ENCODE results near the gene RUVBL2.

The RUVBL2 gene

GRCh38 chr19:49059053-49059452 lies 65.4 kb downstream of the RUVBL2 start:
- H3K9ac ChIP-seq (ENCODE audit: low read length) = no peak overlapping the region
- no peak overlapping the region for H3K4me2 ChIP-seq (ENCODE audit: low read length)
- H2AFZ ChIP-seq (ENCODE audit: low read depth, low read length) = no peak overlapping the region
- no peak overlapping the region for H3K27ac ChIP-seq (ENCODE audit: low read length)
- no peaks in the 10 kb centered on the region for H3K9me3 ChIP-seq (ENCODE audit: insufficient read depth, low read length)
- H4K20me1 ChIP-seq (ENCODE audit: insufficient read depth, low read length) = no peaks in the 10 kb centered on the region
- H3K4me3 ChIP-seq (ENCODE audit: low read length) = no peak overlapping the region
- no peak for TF ChIP-seq EZH2phosphoT487 (IDR thresholded peaks at IDR 0.05; ENCODE audit: low read depth)
- no peak for TF ChIP-seq CTCF (IDR thresholded peaks at IDR 0.05; ENCODE audit: low read depth, low read length)
- no peaks in the 10 kb centered on the region for H3K4me1 ChIP-seq (ENCODE audit: low read length)
- 0 out of 2 replicates have a peak, but pooled peaks cover 1% of the 10 kb centered on the region for H3K27me3 ChIP-seq (ENCODE audit: low read depth, low read length)
- no peaks in the 10 kb centered on the region for H3K36me3 ChIP-seq (replicated peaks; ENCODE audit: low read depth, low read length)
- H3K79me2 ChIP-seq (ENCODE audit: low read length) = no peaks in the 10 kb centered on the region

GRCh38 chr19:49061000-49061399 lies 67.3 kb downstream of the RUVBL2 start:
- Histone ChIP-seq H3K27ac (ENCODE audit: low read length) (no peak overlapping the region), H3K9me3 (ENCODE audit: insufficient read depth, low read length) (no peaks in the 10 kb centered on the region), H3K9ac (ENCODE audit: low read length) (no peak overlapping the region), H2AFZ (ENCODE audit: low read depth, low read length) (no peak overlapping the region), H3K27me3 (ENCODE audit: low read depth, low read length) (peaks cover 13% of the 10 kb centered on the region), H4K20me1 (ENCODE audit: insufficient read depth, low read length) (no peaks in the 10 kb centered on the region), H3K36me3 (replicated peaks; ENCODE audit: low read depth, low read length) (no peaks in the 10 kb centered on the region), H3K79me2 (ENCODE audit: low read length) (no peaks in the 10 kb centered on the region), H3K4me2 (ENCODE audit: low read length) (no peak overlapping the region), H3K4me1 (ENCODE audit: low read length) (no peaks in the 10 kb centered on the region), H3K4me3 (ENCODE audit: low read length) (no peak overlapping the region)
- TF ChIP-seq EZH2phosphoT487 (IDR thresholded peaks at IDR 0.05; ENCODE audit: low read depth) (no peak), CTCF (IDR thresholded peaks at IDR 0.05; ENCODE audit: low read depth, low read length) (no peak)

GRCh38 chr19:49061445-49061844 lies 67.8 kb downstream of the RUVBL2 start:
- Histone ChIP-seq H2AFZ (ENCODE audit: low read depth, low read length) (no peak overlapping the region), H3K4me1 (ENCODE audit: low read length) (no peaks in the 10 kb centered on the region), H3K27me3 (ENCODE audit: low read depth, low read length) (peaks cover 17% of the 10 kb centered on the region), H3K79me2 (ENCODE audit: low read length) (no peaks in the 10 kb centered on the region), H3K27ac (ENCODE audit: low read length) (no peak overlapping the region), H4K20me1 (ENCODE audit: insufficient read depth, low read length) (no peaks in the 10 kb centered on the region), H3K4me2 (ENCODE audit: low read length) (no peak overlapping the region), H3K9ac (ENCODE audit: low read length) (no peak overlapping the region), H3K36me3 (replicated peaks; ENCODE audit: low read depth, low read length) (no peaks in the 10 kb centered on the region), H3K4me3 (ENCODE audit: low read length) (no peak overlapping the region), H3K9me3 (ENCODE audit: insufficient read depth, low read length) (no peaks in the 10 kb centered on the region)
- TF ChIP-seq CTCF (IDR thresholded peaks at IDR 0.05; ENCODE audit: low read depth, low read length) (no peak), EZH2phosphoT487 (IDR thresholded peaks at IDR 0.05; ENCODE audit: low read depth) (no peak)

- Histone ChIP-seq H4K20me1 (ENCODE audit: insufficient read depth, low read length) (no peaks in the 10 kb centered on the region), H3K9ac (ENCODE audit: low read length) (no peak overlapping the region), H3K79me2 (ENCODE audit: low read length) (no peaks in the 10 kb centered on the region), H3K4me3 (ENCODE audit: low read length) (no peak overlapping the region), H3K4me2 (ENCODE audit: low read length) (0 out of 2 replicates have a peak overlapping the region, but pooled peaks have one; percentile 29), H3K36me3 (replicated peaks; ENCODE audit: low read depth, low read length) (no peaks in the 10 kb centered on the region), H3K27ac (ENCODE audit: low read length) (no peak overlapping the region), H2AFZ (ENCODE audit: low read depth, low read length) (no peak overlapping the region), H3K4me1 (ENCODE audit: low read length) (no peaks in the 10 kb centered on the region), H3K27me3 (ENCODE audit: low read depth, low read length) (peaks cover 25% of the 10 kb centered on the region), H3K9me3 (ENCODE audit: insufficient read depth, low read length) (no peaks in the 10 kb centered on the region)
- TF ChIP-seq EZH2phosphoT487 (IDR thresholded peaks at IDR 0.05; ENCODE audit: low read depth) = no peak
- no peak for TF ChIP-seq CTCF (IDR thresholded peaks at IDR 0.05; ENCODE audit: low read depth, low read length)
These were observed 70.4 kb downstream of the RUVBL2 start for GRCh38 chr19:49064029-49064629.
